ENCODE measurements around the gene PPFIA1. TPM values are rescaled to one million over a fixed set of nuclear protein-coding genes. Genes with fewer than 3 reads are reported as not detected.

The PPFIA1 gene
- total RNA-seq, 2 experiments from 2014 or later: 29.2 to 32.7 TPM

- Mint-ChIP-seq H3K9me3 (no peaks in the 10 kb centered on the region), H3K4me1 (no peaks in the 10 kb centered on the region), H3K36me3 (ENCODE audit: low read depth) (no peaks in the 10 kb centered on the region), H3K4me3 (no peak overlapping the region), H3K27ac (no peak overlapping the region), H3K27me3 (no peaks in the 10 kb centered on the region)
- ChIA-PET CTCF (no interaction called here), POLR2A (no interaction called here)
- DNase-seq: no peak
Measured at GRCh38 chr11:70307176-70307575, 36.7 kb downstream of the PPFIA1 start.

GRCh38 chr11:70311616-70312015, 41.1 kb downstream of the PPFIA1 start:
- Mint-ChIP-seq H3K4me3 (no peak overlapping the region), H3K4me1 (peaks cover 13% of the 10 kb centered on the region), H3K9me3 (no peaks in the 10 kb centered on the region), H3K36me3 (ENCODE audit: low read depth) (no peaks in the 10 kb centered on the region), H3K27me3 (no peaks in the 10 kb centered on the region), H3K27ac (no peak overlapping the region)
- ChIA-PET POLR2A (no interaction called here), CTCF (no interaction called here)
- DNase-seq: no peak

- H3K9me3 Mint-ChIP-seq: no peaks in the 10 kb centered on the region
- POLR2A ChIA-PET: no interaction called here
- no peak for DNase-seq
- H3K27me3 Mint-ChIP-seq: no peaks in the 10 kb centered on the region
- H3K4me3 Mint-ChIP-seq: no peak overlapping the region
- peaks cover 13% of the 10 kb centered on the region for H3K4me1 Mint-ChIP-seq
- no peak overlapping the region for H3K27ac Mint-ChIP-seq
- CTCF ChIA-PET: no interaction called here
- H3K36me3 Mint-ChIP-seq (ENCODE audit: low read depth): no peaks in the 10 kb centered on the region
Measured at GRCh38 chr11:70312401-70313357, 42.2 kb downstream of the PPFIA1 start.

GRCh38 chr11:70313945-70314344, 43.5 kb downstream of the PPFIA1 start:
- Mint-ChIP-seq H3K27ac (no peak overlapping the region), H3K27me3 (no peaks in the 10 kb centered on the region), H3K4me1 (peaks cover 13% of the 10 kb centered on the region), H3K9me3 (no peaks in the 10 kb centered on the region), H3K4me3 (no peak overlapping the region), H3K36me3 (ENCODE audit: low read depth) (no peaks in the 10 kb centered on the region)
- CTCF ChIA-PET: no interaction called here
- POLR2A ChIA-PET: no interaction called here
- DNase-seq: no peak

GRCh38 chr11:70314730-70315129, 44.2 kb downstream of the PPFIA1 start:
- Mint-ChIP-seq H3K9me3 (no peaks in the 10 kb centered on the region), H3K4me1 (peaks cover 13% of the 10 kb centered on the region), H3K4me3 (no peak overlapping the region), H3K36me3 (ENCODE audit: low read depth) (no peaks in the 10 kb centered on the region), H3K27me3 (no peaks in the 10 kb centered on the region), H3K27ac (no peak overlapping the region)
- CTCF ChIA-PET: no interaction called here
- DNase-seq: no peak
- POLR2A ChIA-PET: no interaction called here

GRCh38 chr11:70315716-70316115, 45.2 kb downstream of the PPFIA1 start:
- no peak for DNase-seq
- no peaks in the 10 kb centered on the region for H3K27me3 Mint-ChIP-seq
- peaks cover 13% of the 10 kb centered on the region for H3K4me1 Mint-ChIP-seq
- H3K27ac Mint-ChIP-seq: no peak overlapping the region
- H3K4me3 Mint-ChIP-seq: no peak overlapping the region
- POLR2A ChIA-PET: no interaction called here
- CTCF ChIA-PET: interaction anchor here (0.6 kb wide), 1 partner anchor 1704 kb away, joined by 3 read pairs; no protein-coding TSS in a partner anchor
- H3K9me3 Mint-ChIP-seq: no peaks in the 10 kb centered on the region
- no peaks in the 10 kb centered on the region for H3K36me3 Mint-ChIP-seq (ENCODE audit: low read depth)

GRCh38 chr11:70317581-70318305, 47.3 kb downstream of the PPFIA1 start:
- Mint-ChIP-seq H3K27me3 (no peaks in the 10 kb centered on the region), H3K27ac (no peak overlapping the region), H3K4me3 (no peak overlapping the region), H3K36me3 (ENCODE audit: low read depth) (peaks cover 2% of the 10 kb centered on the region), H3K9me3 (no peaks in the 10 kb centered on the region), H3K4me1 (peaks cover 13% of the 10 kb centered on the region)
- ChIA-PET POLR2A (no interaction called here), CTCF (no interaction called here)
- DNase-seq: no peak

- Mint-ChIP-seq H3K9me3 (no peaks in the 10 kb centered on the region), H3K27ac (no peak overlapping the region), H3K36me3 (ENCODE audit: low read depth) (peaks cover 2% of the 10 kb centered on the region), H3K4me1 (no peaks in the 10 kb centered on the region), H3K27me3 (no peaks in the 10 kb centered on the region), H3K4me3 (no peak overlapping the region)
- ChIA-PET CTCF (interaction anchor here (0.6 to 1.4 kb wide), 2 partner anchors 12 to 37 kb away, joined by 3 to 5 read pairs; no protein-coding TSS in a partner anchor), POLR2A (no interaction called here)
- DNase-seq: no peak
Measured at GRCh38 chr11:70319396-70320076, 49.0 kb downstream of the PPFIA1 start.

GRCh38 chr11:70322666-70323065, 52.2 kb downstream of the PPFIA1 start:
- H3K4me3 Mint-ChIP-seq: no peak overlapping the region
- no peaks in the 10 kb centered on the region for H3K27me3 Mint-ChIP-seq
- no peak overlapping the region for H3K27ac Mint-ChIP-seq
- DNase-seq: no peak
- H3K4me1 Mint-ChIP-seq: no peaks in the 10 kb centered on the region
- ChIA-PET POLR2A (no interaction called here), CTCF (no interaction called here)
- no peaks in the 10 kb centered on the region for H3K9me3 Mint-ChIP-seq
- peaks cover 20% of the 10 kb centered on the region for H3K36me3 Mint-ChIP-seq (ENCODE audit: low read depth)

- DNase-seq: no peak
- no peaks in the 10 kb centered on the region for H3K9me3 Mint-ChIP-seq
- H3K4me1 Mint-ChIP-seq: no peaks in the 10 kb centered on the region
- H3K4me3 Mint-ChIP-seq: no peak overlapping the region
- peaks cover 26% of the 10 kb centered on the region for H3K36me3 Mint-ChIP-seq (ENCODE audit: low read depth)
- POLR2A ChIA-PET: no interaction called here
- H3K27ac Mint-ChIP-seq: no peak overlapping the region
- H3K27me3 Mint-ChIP-seq: no peaks in the 10 kb centered on the region
- CTCF ChIA-PET: no interaction called here
Measured at GRCh38 chr11:70323806-70324205, 53.3 kb downstream of the PPFIA1 start.

- Mint-ChIP-seq H3K4me1 (no peaks in the 10 kb centered on the region), H3K27me3 (no peaks in the 10 kb centered on the region), H3K4me3 (no peak overlapping the region), H3K27ac (no peak overlapping the region), H3K36me3 (ENCODE audit: low read depth) (peaks cover 26% of the 10 kb centered on the region), H3K9me3 (no peaks in the 10 kb centered on the region)
- no peak for DNase-seq
- CTCF ChIA-PET: no interaction called here
- POLR2A ChIA-PET: no interaction called here
Measured at GRCh38 chr11:70324376-70325115, 54.1 kb downstream of the PPFIA1 start.

GRCh38 chr11:70325824-70326223, 55.3 kb downstream of the PPFIA1 start:
- Mint-ChIP-seq H3K27me3 (no peaks in the 10 kb centered on the region), H3K4me1 (no peaks in the 10 kb centered on the region), H3K27ac (no peak overlapping the region), H3K9me3 (no peaks in the 10 kb centered on the region), H3K4me3 (no peak overlapping the region), H3K36me3 (ENCODE audit: low read depth) (peaks cover 32% of the 10 kb centered on the region)
- ChIA-PET CTCF (no interaction called here), POLR2A (no interaction called here)
- DNase-seq: no peak
